Left ventricle myocardium inferior (tissue), 1 donor: ENCODE results near the gene KCNK13. TPM values are rescaled to one million over a fixed set of nuclear protein-coding genes. Genes with fewer than 3 reads are reported as not detected.

Source experiments
- DNase-seq: peaks from one replicate; pipeline ENCODE4 v3.0.0-alpha.2; 2020
- H3K27ac ChIP-seq: fragments of 200-600 bp; replicated peaks from 2 replicates; pipeline ENCODE4 v1.8.0; 2021
- H3K27me3 ChIP-seq: fragments of 200-600 bp; 2 replicates; pipeline ENCODE4 v1.8.0; 2021; ENCODE audit warnings: low read depth
- H3K36me3 ChIP-seq: fragments of 200-600 bp; 2 replicates; pipeline ENCODE4 v1.8.0; 2021
- H3K4me1 ChIP-seq: fragments of 200-600 bp; 2 replicates; pipeline ENCODE4 v1.8.0; 2021
- H3K4me3 ChIP-seq: fragments of 200-600 bp; 2 replicates; pipeline ENCODE4 v1.8.0; 2021; ENCODE audit warnings: mild to moderate bottlenecking, moderate library complexity
- H3K9me3 ChIP-seq: fragments of 200-600 bp; replicated peaks from 2 replicates; pipeline ENCODE4 v1.8.0; 2021
- CTCF ChIP-seq: fragments of 200-600 bp; IDR thresholded peaks from 2 replicates; pipeline ENCODE4 v1.8.0; 2021; ENCODE audit warnings: antibody characterized with exemption, mild to moderate bottlenecking, borderline replicate concordance
- intact Hi-C: fragments of 100-400 bp; cut with micrococcal nuclease; formaldehyde crosslinking; loops from one replicate; pipeline ENCODE4 v1.11.0; 2022
- total RNA-seq: library from RNA; stranded (reverse); fragmentation: NEBNext Ultra II Directional; extraction: Animal tissue kit (Norgen Biotek cat#: 25700); gene quantifications from one replicate; pipeline ENCODE4 v1.2.1, GENCODE V29; 2021
- donor health status: DM: no; HTN: yes; CAD: no; lungs with severe emphysema.

The KCNK13 gene
- total RNA-seq, 1 donor from 2014 or later, result 1.9 TPM

- no peak for DNase-seq
- peaks cover 4% of the 10 kb centered on the region for H3K9me3 ChIP-seq
- intact Hi-C loops, result no loop called here
- H3K27ac ChIP-seq, result no peak overlapping the region
- H3K27me3 ChIP-seq, result no peaks in the 10 kb centered on the region
- no peak overlapping the region for H3K4me3 ChIP-seq
- H3K4me1 ChIP-seq, result peaks cover 11% of the 10 kb centered on the region
- TF ChIP-seq CTCF, result no peak
- no peaks in the 10 kb centered on the region for H3K36me3 ChIP-seq
These were observed 122.3 kb downstream of the KCNK13 start for GRCh38 chr14:90184094-90184493.

DNA sequence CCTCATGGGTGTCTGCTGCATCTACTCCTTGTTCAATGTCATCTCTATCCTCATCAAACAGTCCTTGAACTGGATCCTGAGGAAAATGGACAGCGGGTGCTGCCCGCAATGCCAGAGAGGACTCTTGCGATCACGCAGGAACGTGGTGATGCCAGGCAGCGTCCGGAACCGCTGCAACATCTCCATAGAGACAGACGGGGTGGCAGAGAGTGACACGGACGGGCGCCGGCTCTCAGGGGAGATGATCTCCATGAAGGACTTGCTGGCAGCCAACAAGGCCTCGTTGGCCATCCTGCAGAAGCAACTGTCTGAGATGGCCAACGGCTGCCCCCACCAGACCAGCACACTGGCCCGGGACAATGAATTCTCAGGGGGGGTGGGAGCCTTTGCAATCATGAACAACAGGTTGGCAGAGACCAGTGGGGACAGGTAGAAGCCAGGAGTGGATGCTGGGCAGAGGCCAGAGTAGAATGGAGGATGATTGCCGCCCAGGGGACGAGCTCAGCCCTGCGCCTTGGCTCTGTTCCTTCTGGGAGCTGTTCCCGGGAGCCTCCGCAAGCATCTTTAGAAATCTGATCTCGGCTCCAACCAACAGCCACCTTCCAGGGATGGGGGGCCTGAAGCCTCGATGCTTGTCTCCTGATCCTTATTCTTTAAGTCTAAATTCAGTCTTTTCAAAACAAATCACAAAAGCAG, 122.9 kb downstream of the KCNK13 start:
- H3K27me3 ChIP-seq, result no peaks in the 10 kb centered on the region
- no peak for TF ChIP-seq CTCF
- H3K4me3 ChIP-seq, result no peak overlapping the region
- intact Hi-C loops, result no loop called here
- H3K36me3 ChIP-seq, result no peaks in the 10 kb centered on the region
- no peak overlapping the region for H3K27ac ChIP-seq
- peaks cover 8% of the 10 kb centered on the region for H3K4me1 ChIP-seq
- peaks cover 4% of the 10 kb centered on the region for H3K9me3 ChIP-seq
- no peak for DNase-seq

- Histone ChIP-seq H3K27ac (no peak overlapping the region), H3K4me1 (no peaks in the 10 kb centered on the region), H3K36me3 (no peaks in the 10 kb centered on the region), H3K27me3 (no peaks in the 10 kb centered on the region), H3K9me3 (no peaks in the 10 kb centered on the region), H3K4me3 (no peak overlapping the region)
- intact Hi-C loops, result no loop called here
- TF ChIP-seq CTCF, result no peak
- no peak for DNase-seq
These were observed 126.8 kb downstream of the KCNK13 start for GRCh38 chr14:90188588-90188987.

- intact Hi-C loops, result no loop called here
- Histone ChIP-seq H3K36me3 (no peaks in the 10 kb centered on the region), H3K27me3 (peaks cover 12% of the 10 kb centered on the region), H3K9me3 (no peaks in the 10 kb centered on the region), H3K4me3 (no peak overlapping the region), H3K27ac (no peak overlapping the region), H3K4me1 (no peaks in the 10 kb centered on the region)
- no peak for TF ChIP-seq CTCF
- DNase-seq, result no peak
These were observed 129.4 kb downstream of the KCNK13 start for GRCh38 chr14:90191154-90191553.

DNA sequence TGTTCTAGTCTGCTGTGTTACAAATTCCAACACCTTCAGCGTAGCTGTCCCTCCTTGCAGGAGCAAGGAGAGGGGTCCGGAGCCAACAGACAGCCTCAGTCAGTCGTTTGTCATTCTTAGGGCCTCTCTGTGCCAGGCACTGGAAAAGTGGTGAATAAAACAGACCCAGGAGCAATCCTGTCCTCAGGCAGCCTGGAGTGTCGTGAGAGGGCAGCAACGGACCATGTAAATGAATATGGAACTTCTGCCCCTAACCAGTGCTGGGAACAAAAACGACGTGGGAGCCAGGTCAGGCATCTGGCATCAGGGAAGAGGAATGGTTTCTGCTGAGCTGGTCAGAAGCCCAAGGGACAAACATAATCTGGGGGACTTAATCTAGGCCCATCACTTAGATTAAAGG, 129.8 kb downstream of the KCNK13 start:
- TF ChIP-seq CTCF, result no peak
- DNase-seq, result no peak
- intact Hi-C loops, result no loop called here
- Histone ChIP-seq H3K4me1 (no peaks in the 10 kb centered on the region), H3K27me3 (peaks cover 16% of the 10 kb centered on the region), H3K36me3 (no peaks in the 10 kb centered on the region), H3K4me3 (no peak overlapping the region), H3K27ac (no peak overlapping the region), H3K9me3 (no peaks in the 10 kb centered on the region)
